IMR-90 (cell line): Measurements from ENCODE around the gene ISG20. TPM values are rescaled to one million over a fixed set of nuclear protein-coding genes. Genes with fewer than 3 reads are reported as not detected.

Experiments
- ATAC-seq: fragments of 200-7000 bp; cut with Tn5 transposase; 2 replicates; pipeline ENCODE4 v1.9.1; 2020; ENCODE audit warnings: low read depth, mild to moderate bottlenecking, moderate library complexity
- BruUV-seq: library from RNA; stranded (reverse); fragments of 400-500 nt; replicated peaks from 2 replicates; lab custom pipeline; 2021; lab: Mats Ljungman, UMichigan
- CTCF ChIA-PET: fragments of 300-600 bp; formaldehyde crosslinking; extraction: SDS; loops from one replicate; lab custom pipeline; 2021; ENCODE audit warnings: antibody characterized with exemption; lab: Yijun Ruan, JAX
- POLR2A ChIA-PET: fragments of 300-600 bp; sonication (Branson Sonifier 250); formaldehyde crosslinking; loops from one replicate; lab custom pipeline; 2022; ENCODE audit warnings: antibody characterized with exemption; ENCODE audit not compliant: unreplicated experiment; lab: Charles Lee
- DNase-seq: peaks from one replicate; pipeline ENCODE4 v3.0.0; 2013
- H2AFZ ChIP-seq: replicated peaks from 2 replicates; pipeline ENCODE3; 2013; ENCODE audit warnings: low read length, mild to moderate bottlenecking; ENCODE audit not compliant: poor library complexity
- H2AK5ac ChIP-seq: 2 replicates; pipeline ENCODE4 v1.6.1; 2013; ENCODE audit warnings: low read depth, low read length, inconsistent platforms
- H2AK9ac ChIP-seq: replicated peaks from 2 replicates; pipeline ENCODE3; 2013; ENCODE audit warnings: mild to moderate bottlenecking, low read depth, low read length, moderate library complexity; ENCODE audit not compliant: poor library complexity
- H2BK120ac ChIP-seq: 2 replicates; pipeline ENCODE4 v1.6.1; 2013; ENCODE audit warnings: low read depth, low read length, inconsistent platforms
- H2BK15ac ChIP-seq: 3 replicates; pipeline ENCODE4 v1.6.1; 2013; ENCODE audit warnings: low read depth, low read length, inconsistent platforms
- H2BK20ac ChIP-seq: 2 replicates; pipeline ENCODE4 v1.6.1; 2013; ENCODE audit warnings: low read depth, mild to moderate bottlenecking, inconsistent platforms, low read length, moderate library complexity
- H2BK5ac ChIP-seq: 2 replicates; pipeline ENCODE4 v1.6.1; 2013; ENCODE audit warnings: mild to moderate bottlenecking, low read depth, low read length, inconsistent platforms; ENCODE audit not compliant: poor library complexity, severe bottlenecking
- H3K14ac ChIP-seq: replicated peaks from 2 replicates; pipeline ENCODE4 v1.6.1; 2013; ENCODE audit warnings: low read depth, low read length, inconsistent platforms
- H3K18ac ChIP-seq: 2 replicates; pipeline ENCODE4 v1.6.1; 2013; ENCODE audit warnings: low read depth, low read length, control low read depth
- H3K23ac ChIP-seq: 2 replicates; pipeline ENCODE4 v1.6.1; 2013; ENCODE audit warnings: low read depth, low read length, inconsistent platforms
- H3K27ac ChIP-seq: 2 replicates; pipeline ENCODE4 v1.5.1; 2013; ENCODE audit warnings: mild to moderate bottlenecking, control low read depth, low read length; ENCODE audit not compliant: insufficient read depth
- H3K27me3 ChIP-seq: 2 replicates; pipeline ENCODE4 v1.6.1; 2013; ENCODE audit warnings: low read length; ENCODE audit not compliant: control insufficient read depth, insufficient read depth
- H3K36me3 ChIP-seq: 2 replicates; pipeline ENCODE4 v1.6.1; 2013; ENCODE audit warnings: low read length, mixed read lengths; ENCODE audit not compliant: control insufficient read depth, insufficient read depth
- H3K4ac ChIP-seq: 2 replicates; pipeline ENCODE4 v1.6.1; 2013; ENCODE audit warnings: low read depth, low read length, inconsistent platforms
- H3K4me1 ChIP-seq: 2 replicates; pipeline ENCODE4 v1.6.1; 2013; ENCODE audit warnings: low read length, mixed read lengths; ENCODE audit not compliant: control insufficient read depth, insufficient read depth
- H3K4me2 ChIP-seq: 2 replicates; pipeline ENCODE4 v1.6.1; 2013; ENCODE audit warnings: low read depth, mild to moderate bottlenecking, control low read depth, low read length, moderate library complexity
- H3K4me3 ChIP-seq: 2 replicates; pipeline ENCODE4 v1.5.1; 2013; ENCODE audit warnings: low read depth, mild to moderate bottlenecking, control low read depth, low read length, moderate library complexity; ENCODE audit not compliant: insufficient read depth
- H3K56ac ChIP-seq: 2 replicates; pipeline ENCODE4 v1.6.1; 2013; ENCODE audit warnings: low read length, inconsistent platforms; ENCODE audit not compliant: insufficient read depth; ENCODE audit errors: extremely low read depth
- H3K79me1 ChIP-seq, 2 experiments: 2 replicates each; pipeline ENCODE4 v1.6.1; 2013; ENCODE audit warnings: low read length in 2 of 2, inconsistent platforms in 1 of 2, low read depth in 1 of 2
- H3K9ac ChIP-seq: 2 replicates; pipeline ENCODE4 v1.6.1; 2013; ENCODE audit warnings: low read depth, low read length, control low read depth
- H3K9me1 ChIP-seq: 2 replicates; pipeline ENCODE4 v1.6.1; 2013; ENCODE audit warnings: low read length, inconsistent platforms; ENCODE audit not compliant: insufficient read depth
- H3K9me3 ChIP-seq: 2 replicates; pipeline ENCODE4 v1.6.1; 2013; ENCODE audit warnings: low read length; ENCODE audit not compliant: control insufficient read depth, insufficient read depth
- H4K20me1 ChIP-seq: 2 replicates; pipeline ENCODE4 v1.6.1; 2013; ENCODE audit warnings: low read length, inconsistent platforms; ENCODE audit not compliant: insufficient read depth
- H4K5ac ChIP-seq: 2 replicates; pipeline ENCODE4 v1.6.1; 2013; ENCODE audit warnings: mild to moderate bottlenecking, low read depth, low read length, control low read depth
- H4K8ac ChIP-seq, 2 experiments: 2 replicates each; pipeline ENCODE4 v1.6.1; 2013; ENCODE audit warnings: low read depth in 2 of 2, low read length in 2 of 2, control low read depth in 1 of 2, inconsistent platforms in 1 of 2
- H4K91ac ChIP-seq: 2 replicates; pipeline ENCODE4 v1.6.1; 2013; ENCODE audit warnings: low read depth, low read length, inconsistent platforms; ENCODE audit not compliant: insufficient read depth
- CEBPB ChIP-seq: IDR thresholded peaks from 2 replicates; pipeline ENCODE4 v1.6.1; 2012; ENCODE audit warnings: low read depth, low read length, improper control_type of control experiment
- CHD1 ChIP-seq: IDR thresholded peaks from 2 replicates; pipeline ENCODE4 v1.6.1; 2012; ENCODE audit warnings: low read depth, low read length, improper control_type of control experiment
- MAFK ChIP-seq: IDR thresholded peaks from 2 replicates; pipeline ENCODE4 v1.6.1; 2012; ENCODE audit warnings: low read depth, low read length, improper control_type of control experiment
- NFE2L2 ChIP-seq: fragments of 150-350 bp; IDR thresholded peaks from 2 replicates; pipeline ENCODE4 v1.6.1; 2016; ENCODE audit warnings: low read depth, mild to moderate bottlenecking, low read length
- RAD21 ChIP-seq: IDR thresholded peaks from 2 replicates; pipeline ENCODE4 v1.6.1; 2012; ENCODE audit warnings: low read length, improper control_type of control experiment
- RCOR1 ChIP-seq: IDR thresholded peaks from 2 replicates; pipeline ENCODE4 v1.6.1; 2012; ENCODE audit warnings: mild to moderate bottlenecking, low read length, improper control_type of control experiment; ENCODE audit not compliant: insufficient replicate concordance
- RFX5 ChIP-seq: IDR thresholded peaks from 2 replicates; pipeline ENCODE4 v1.8.0; 2012; ENCODE audit warnings: low read depth, mild to moderate bottlenecking, low read length, moderate library complexity
- SMC3 ChIP-seq: fragments of 150-350 bp; IDR thresholded peaks from 2 replicates; pipeline ENCODE4 v1.6.1; 2016; ENCODE audit warnings: low read depth, mild to moderate bottlenecking, antibody characterized with exemption, low read length, moderate library complexity
- WGBS, 2 experiments: methylation state at CpG; one replicate each; pipeline versions ENCODE4 v1.1.5 to v1.1.7; 2013; ENCODE audit warnings: missing lambda C conversion rate in 2 of 2; ENCODE audit not compliant: insufficient read length in 1 of 2; ENCODE audit errors: extremely low coverage in 2 of 2; 5-methylcytosine and 5-hydroxymethylcytosine counted together
- dilution Hi-C: fragments of 300-500 bp; cut with HindIII; formaldehyde crosslinking; loops from one replicate; pipeline ENCODE4 v1.14.3; 2018; ENCODE audit warnings: low sequenced_read_pairs; ENCODE audit not compliant: unreplicated experiment
- in situ Hi-C: fragments of 300-500 bp; cut with MboI; formaldehyde crosslinking; loops from 3 replicates; pipeline ENCODE4 v1.14.3; 2019; ENCODE audit warnings: low sequenced_read_pairs, inconsistent platforms, mixed read lengths
- intact Hi-C: fragments of 100-400 bp; cut with micrococcal nuclease; formaldehyde crosslinking; loops from 2 replicates; pipeline ENCODE4 v1.10.0; 2022
- polyA plus RNA-seq, 3 experiments: library from polyadenylated mRNA; depleted of rRNA; stranded (reverse); fragments of >200 nt; gene quantifications; 2 replicates each; pipeline ENCODE4 v1.2.3, GENCODE V29; 2012; ENCODE audit warnings: low replicate concordance in 1 of 3
- total RNA-seq: library from RNA; depleted of rRNA; stranded (reverse); fragments of >200 nt; gene quantifications from 2 replicates; pipeline ENCODE4 v1.2.3, GENCODE V29; 2012
- TF ChIP-seq, protein P1 (sequence below): conservative IDR thresholded peaks from 2 replicates; pipeline ENCODE4 v1.5.1; 2012; ENCODE audit warnings: mild to moderate bottlenecking, low read depth, low read length, improper control_type of control experiment
- TF ChIP-seq, protein P2 (sequence below): fragments of 150-350 bp; IDR thresholded peaks from 2 replicates; pipeline ENCODE4 v1.6.1; 2017; ENCODE audit warnings: mild to moderate bottlenecking, antibody characterized with exemption, low read length, low read depth
- TF ChIP-seq, protein P3 (sequence below): fragments of 150-350 bp; IDR thresholded peaks from 2 replicates; pipeline ENCODE4 v1.6.1; 2016; ENCODE audit warnings: low read depth, mild to moderate bottlenecking, low read length, moderate library complexity, borderline replicate concordance

The ISG20 gene
- total and polyA plus RNA-seq, 2 of the 4 experiments (the other 2 are of a cell fraction) = 0.72 to 1.2 TPM

DNA sequence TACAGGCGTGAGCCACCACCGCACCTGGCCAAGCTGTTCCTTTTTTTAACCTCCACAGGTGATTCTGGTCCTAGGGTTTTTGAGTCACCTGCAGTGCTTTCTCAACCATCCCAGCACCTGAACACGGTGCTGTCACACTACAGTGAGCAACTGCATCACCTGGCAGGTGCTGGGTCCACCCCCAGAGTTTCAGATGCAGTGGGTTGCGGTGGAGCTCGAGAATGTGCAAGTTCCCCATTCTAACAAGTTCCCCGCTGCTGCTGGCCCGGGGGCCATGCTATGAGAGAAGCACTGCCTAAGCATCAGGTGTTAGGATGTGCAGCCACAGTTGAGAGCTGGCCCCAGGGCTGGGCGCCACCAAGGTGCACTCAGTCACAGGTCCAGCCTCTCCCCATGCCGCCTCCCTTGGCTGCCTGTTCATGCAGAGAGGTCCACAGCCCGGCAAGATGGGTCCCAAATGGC lies 18.0 kb downstream of the ISG20 start:
- ATAC-seq = no peak
- no TSS peak for BruUV-seq
- Histone ChIP-seq H3K27me3 (no peaks in the 10 kb centered on the region), H3K56ac (no peak overlapping the region), H3K4ac (no peak overlapping the region), H2AFZ (no peak overlapping the region), H2BK5ac (no peak overlapping the region), H2AK5ac (no peak overlapping the region; the same call in 1 of the 2 replicates), H3K9ac (no peak overlapping the region), H2AK9ac (no peak overlapping the region), H3K27ac (no peak overlapping the region), H3K14ac (no peak overlapping the region), H3K23ac (no peak overlapping the region), H3K4me2 (no peak overlapping the region), H3K4me3 (no peak overlapping the region), H4K20me1 (no peaks in the 10 kb centered on the region), H3K36me3 (no peaks in the 10 kb centered on the region), H3K4me1 (peaks cover 13% of the 10 kb centered on the region), H3K9me1 (peaks cover 7% of the 10 kb centered on the region), H4K5ac (no peak overlapping the region), H4K91ac (no peak overlapping the region), H2BK15ac (no peak overlapping the region), H4K8ac (no peak overlapping the region), H3K18ac (no peak overlapping the region), H3K9me3 (no peaks in the 10 kb centered on the region), H2BK20ac (no peak overlapping the region), H2BK120ac (no peak overlapping the region), H3K79me1 (no peaks in the 10 kb centered on the region)
- in situ Hi-C loops (loop anchor here (25.0 kb wide), 2 partner anchors 181 to 506 kb away; no protein-coding TSS in a partner anchor), dilution Hi-C loops (no loop called here), intact Hi-C loops (loop anchor here (1.0 to 5.0 kb wide), 5 partner anchors 45 to 401 kb away; no protein-coding TSS in a partner anchor)
- no peak for DNase-seq
- 90% methylated on average over 5 of the region's 10 CpGs; no CpG with 5 or more reads in 1 of the 2 experiments for WGBS, 2 experiments
- no peak for TF ChIP-seq SMC3
- no peak for TF ChIP-seq RCOR1
- no peak for TF ChIP-seq RFX5
- TF ChIP-seq, protein P1, sequence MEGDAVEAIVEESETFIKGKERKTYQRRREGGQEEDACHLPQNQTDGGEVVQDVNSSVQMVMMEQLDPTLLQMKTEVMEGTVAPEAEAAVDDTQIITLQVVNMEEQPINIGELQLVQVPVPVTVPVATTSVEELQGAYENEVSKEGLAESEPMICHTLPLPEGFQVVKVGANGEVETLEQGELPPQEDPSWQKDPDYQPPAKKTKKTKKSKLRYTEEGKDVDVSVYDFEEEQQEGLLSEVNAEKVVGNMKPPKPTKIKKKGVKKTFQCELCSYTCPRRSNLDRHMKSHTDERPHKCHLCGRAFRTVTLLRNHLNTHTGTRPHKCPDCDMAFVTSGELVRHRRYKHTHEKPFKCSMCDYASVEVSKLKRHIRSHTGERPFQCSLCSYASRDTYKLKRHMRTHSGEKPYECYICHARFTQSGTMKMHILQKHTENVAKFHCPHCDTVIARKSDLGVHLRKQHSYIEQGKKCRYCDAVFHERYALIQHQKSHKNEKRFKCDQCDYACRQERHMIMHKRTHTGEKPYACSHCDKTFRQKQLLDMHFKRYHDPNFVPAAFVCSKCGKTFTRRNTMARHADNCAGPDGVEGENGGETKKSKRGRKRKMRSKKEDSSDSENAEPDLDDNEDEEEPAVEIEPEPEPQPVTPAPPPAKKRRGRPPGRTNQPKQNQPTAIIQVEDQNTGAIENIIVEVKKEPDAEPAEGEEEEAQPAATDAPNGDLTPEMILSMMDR = no peak
- no peak for TF ChIP-seq NFE2L2
- TF ChIP-seq CEBPB = no peak
- TF ChIP-seq, protein P2, sequence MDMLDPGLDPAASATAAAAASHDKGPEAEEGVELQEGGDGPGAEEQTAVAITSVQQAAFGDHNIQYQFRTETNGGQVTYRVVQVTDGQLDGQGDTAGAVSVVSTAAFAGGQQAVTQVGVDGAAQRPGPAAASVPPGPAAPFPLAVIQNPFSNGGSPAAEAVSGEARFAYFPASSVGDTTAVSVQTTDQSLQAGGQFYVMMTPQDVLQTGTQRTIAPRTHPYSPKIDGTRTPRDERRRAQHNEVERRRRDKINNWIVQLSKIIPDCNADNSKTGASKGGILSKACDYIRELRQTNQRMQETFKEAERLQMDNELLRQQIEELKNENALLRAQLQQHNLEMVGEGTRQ = no peak
- no peak for TF ChIP-seq CHD1
- no peak for TF ChIP-seq RAD21
- TF ChIP-seq, protein P3, sequence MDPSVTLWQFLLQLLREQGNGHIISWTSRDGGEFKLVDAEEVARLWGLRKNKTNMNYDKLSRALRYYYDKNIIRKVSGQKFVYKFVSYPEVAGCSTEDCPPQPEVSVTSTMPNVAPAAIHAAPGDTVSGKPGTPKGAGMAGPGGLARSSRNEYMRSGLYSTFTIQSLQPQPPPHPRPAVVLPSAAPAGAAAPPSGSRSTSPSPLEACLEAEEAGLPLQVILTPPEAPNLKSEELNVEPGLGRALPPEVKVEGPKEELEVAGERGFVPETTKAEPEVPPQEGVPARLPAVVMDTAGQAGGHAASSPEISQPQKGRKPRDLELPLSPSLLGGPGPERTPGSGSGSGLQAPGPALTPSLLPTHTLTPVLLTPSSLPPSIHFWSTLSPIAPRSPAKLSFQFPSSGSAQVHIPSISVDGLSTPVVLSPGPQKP = no peak
- no peak for TF ChIP-seq MAFK
- POLR2A ChIA-PET = no interaction called here
- CTCF ChIA-PET = interaction anchor here (0.6 to 3.1 kb wide), 3 partner anchors 178 to 348 kb away, joined by 3 to 16 read pairs (median 4); no protein-coding TSS in a partner anchor
